Measurements from ENCODE around the gene LRRIQ3.
"Not testable (repeated sequence)": the region's sequence is repeated elsewhere in the genome, so short reads cannot be mapped to it uniquely, and the experiment has no call there.

LRRIQ3 gene

GRCh38 chr1:74145086-74145485 is 52.9 kb downstream of the LRRIQ3 start:
- no peak for ATAC-seq
- no peak for TF ChIP-seq CREB5 (CRISPR knock-in tag; IDR thresholded peaks at IDR 0.05; ENCODE audit: low read depth)
- no peak for TF ChIP-seq BACH2 (CRISPR knock-in tag; IDR thresholded peaks at IDR 0.05; ENCODE audit: borderline replicate concordance)
- no peak for TF ChIP-seq ZC3H10 (CRISPR knock-in tag; IDR thresholded peaks at IDR 0.05)
- TF ChIP-seq ZFP3 (CRISPR knock-in tag; IDR thresholded peaks at IDR 0.05), result no peak

- not testable (repeated sequence) for ATAC-seq
Measured at GRCh38 chr1:74117370-74117769, 80.6 kb downstream of the LRRIQ3 start.

GRCh38 chr1:74113333-74113732 is 84.6 kb downstream of the LRRIQ3 start:
- TF ChIP-seq BACH2 (CRISPR knock-in tag; IDR thresholded peaks at IDR 0.05; ENCODE audit: borderline replicate concordance) (no peak), ZC3H10 (CRISPR knock-in tag; IDR thresholded peaks at IDR 0.05) (no peak), ISL1 (CRISPR knock-in tag; IDR thresholded peaks at IDR 0.05) (no peak), ZFP30 (CRISPR knock-in tag; IDR thresholded peaks at IDR 0.05) (no peak), TOX (CRISPR knock-in tag; IDR thresholded peaks at IDR 0.05; ENCODE audit: borderline replicate concordance) (no peak), TCF4 (CRISPR knock-in tag; IDR thresholded peaks at IDR 0.05; ENCODE audit: borderline replicate concordance) (no peak), RARB (CRISPR knock-in tag; IDR thresholded peaks at IDR 0.05) (no peak), ZNF70 (CRISPR knock-in tag; IDR thresholded peaks at IDR 0.05) (no peak), ZFP3 (CRISPR knock-in tag; IDR thresholded peaks at IDR 0.05) (no peak), ZNF8 (CRISPR knock-in tag; IDR thresholded peaks at IDR 0.05) (no peak), CSRNP3 (CRISPR knock-in tag; IDR thresholded peaks at IDR 0.05) (no peak), ARNTL (CRISPR knock-in tag; IDR thresholded peaks at IDR 0.05; ENCODE audit: borderline replicate concordance, low read depth) (no peak)
- ATAC-seq, result no peak

- no peak for ATAC-seq
- TF ChIP-seq CSRNP3 (CRISPR knock-in tag; IDR thresholded peaks at IDR 0.05) (no peak), TSHZ2 (CRISPR knock-in tag; IDR thresholded peaks at IDR 0.05) (no peak), CREB5 (CRISPR knock-in tag; IDR thresholded peaks at IDR 0.05; ENCODE audit: low read depth) (no peak), ZNF8 (CRISPR knock-in tag; IDR thresholded peaks at IDR 0.05) (no peak), ZC3H10 (CRISPR knock-in tag; IDR thresholded peaks at IDR 0.05) (no peak), ISL1 (CRISPR knock-in tag; IDR thresholded peaks at IDR 0.05) (no peak), BACH2 (CRISPR knock-in tag; IDR thresholded peaks at IDR 0.05; ENCODE audit: borderline replicate concordance) (no peak), POU6F1 (CRISPR knock-in tag; IDR thresholded peaks at IDR 0.05; ENCODE audit: borderline replicate concordance, low read depth) (no peak), SNAI2 (CRISPR knock-in tag; IDR thresholded peaks at IDR 0.05) (no peak), RARB (CRISPR knock-in tag; IDR thresholded peaks at IDR 0.05) (no peak), ZFP30 (CRISPR knock-in tag; IDR thresholded peaks at IDR 0.05) (no peak), ZNF70 (CRISPR knock-in tag; IDR thresholded peaks at IDR 0.05) (no peak), GLIS3 (CRISPR knock-in tag; IDR thresholded peaks at IDR 0.05) (no peak), PATZ1 (CRISPR knock-in tag; IDR thresholded peaks at IDR 0.05; ENCODE audit: borderline replicate concordance) (no peak), TCF4 (CRISPR knock-in tag; IDR thresholded peaks at IDR 0.05; ENCODE audit: borderline replicate concordance) (no peak), ESRRG (CRISPR knock-in tag; IDR thresholded peaks at IDR 0.05) (no peak), ARNTL (CRISPR knock-in tag; IDR thresholded peaks at IDR 0.05; ENCODE audit: borderline replicate concordance, low read depth) (no peak)
Measured at GRCh38 chr1:74107394-74107793, 90.6 kb downstream of the LRRIQ3 start.

All from SK-N-SH treated with all-trans-retinoic acid at 6 μM for 48 hours (cell line).